ENCODE data around the gene RARB.

- TF ChIP-seq CTCF (conservative IDR thresholded peaks at IDR 0.05; ENCODE audit: low read depth in 2 of 2) (no peak), EZH2 (IDR thresholded peaks at IDR 0.05; ENCODE audit: low read depth, unreplicated experiment) (no peak), POLR2AphosphoS5 (IDR thresholded peaks at IDR 0.05; ENCODE audit: low read depth) (no peak), STAT1 (IDR thresholded peaks at IDR 0.05; ENCODE audit: unreplicated experiment) (no peak), EZH2phosphoT487 (IDR thresholded peaks at IDR 0.05; ENCODE audit: unreplicated experiment) (no peak), ZNF114 (CRISPR knock-in tag; IDR thresholded peaks at IDR 0.05) (no peak), ZNF331 (CRISPR knock-in tag; IDR thresholded peaks at IDR 0.05; ENCODE audit: low read depth) (no peak), ETS1 (IDR thresholded peaks at IDR 0.05) (no peak), CREB1 (CRISPR knock-in tag; IDR thresholded peaks at IDR 0.05; ENCODE audit: low read depth) (no peak)
Measured at GRCh38 chr3:25424614-25425013, 3.4 kb upstream of the RARB start.

Measured in GM23338 (cell line).